A673 (cell line): Measurements from ENCODE around the gene XYLB. TPM values are rescaled to one million over a fixed set of nuclear protein-coding genes. Genes with fewer than 3 reads are reported as not detected.

ENCODE experiments used
- BruUV-seq: library from RNA; stranded (reverse); fragments of 400-500 nt; replicated peaks from 2 replicates; lab custom pipeline; 2021; lab: Mats Ljungman, UMichigan
- CTCF ChIA-PET: fragments of 300-600 bp; sonication (Branson Sonifier 250); formaldehyde crosslinking; loops from one replicate; lab custom pipeline; 2022; ENCODE audit warnings: antibody characterized with exemption; lab: Charles Lee
- POLR2A ChIA-PET: fragments of 300-600 bp; sonication (Branson Sonifier 250); formaldehyde crosslinking; loops from one replicate; lab custom pipeline; 2022; ENCODE audit warnings: antibody characterized with exemption; ENCODE audit not compliant: low non-redundant PET; lab: Charles Lee
- DNase-seq: peaks from one replicate; pipeline ENCODE4 v3.0.0-alpha.2; 2015; ENCODE audit warnings: low spot score
- H3K27ac ChIP-seq: fragments of 200-600 bp; sonication (generic); 2 replicates; pipeline ENCODE4 v1.5.1; 2016; ENCODE audit warnings: mixed run types, low read depth, mild to moderate bottlenecking, mixed read lengths, antibody characterized with exemption, low read length; ENCODE audit not compliant: poor library complexity, severe bottlenecking
- H3K27me3 ChIP-seq: fragments of 200-600 bp; sonication (generic); replicated peaks from 2 replicates; pipeline ENCODE4 v1.6.1; 2017; ENCODE audit warnings: mixed run types, low read depth, mild to moderate bottlenecking, mixed read lengths, antibody characterized with exemption, low read length; ENCODE audit not compliant: insufficient read depth, poor library complexity
- H3K36me3 ChIP-seq: fragments of 200-600 bp; sonication (generic); 2 replicates; pipeline ENCODE4 v1.6.1; 2016; ENCODE audit warnings: mixed run types, mild to moderate bottlenecking, mixed read lengths, antibody characterized with exemption, low read length; ENCODE audit not compliant: insufficient read depth, poor library complexity, severe bottlenecking
- H3K4me1 ChIP-seq: fragments of 200-600 bp; sonication (generic); 2 replicates; pipeline ENCODE4 v1.6.1; 2017; ENCODE audit warnings: mixed run types, mild to moderate bottlenecking, mixed read lengths, antibody characterized with exemption, low read length; ENCODE audit not compliant: insufficient read depth, poor library complexity, severe bottlenecking
- H3K4me3 ChIP-seq: fragments of 200-600 bp; sonication (generic); 2 replicates; pipeline ENCODE4 v1.5.1; 2016; ENCODE audit warnings: low read depth, mixed run types, mild to moderate bottlenecking, mixed read lengths, low read length; ENCODE audit not compliant: poor library complexity, severe bottlenecking
- H3K9me3 ChIP-seq: fragments of 200-600 bp; sonication (generic); 2 replicates; pipeline ENCODE4 v1.6.1; 2016; ENCODE audit warnings: mixed run types, low read depth, mild to moderate bottlenecking, mixed read lengths, antibody characterized with exemption, low read length; ENCODE audit not compliant: poor library complexity, severe bottlenecking
- CTCF ChIP-seq: fragments of 300-800, 200-600 bp; sonication (generic); conservative IDR thresholded peaks from 2 replicates; pipeline ENCODE4 v1.5.1; 2017; ENCODE audit warnings: low read depth, mild to moderate bottlenecking, antibody characterized with exemption, low read length, moderate library complexity, mixed read lengths
- EZH2 ChIP-seq: fragments of 200-600 bp; sonication (generic); IDR thresholded peaks from 2 replicates; pipeline ENCODE4 v1.6.1; 2017; ENCODE audit warnings: borderline replicate concordance, low read depth, mild to moderate bottlenecking, mixed read lengths, antibody characterized with exemption, low read length; ENCODE audit not compliant: poor library complexity, severe bottlenecking
- intact Hi-C: fragments of 100-400 bp; cut with micrococcal nuclease; formaldehyde crosslinking; loops from one replicate; pipeline ENCODE4 v1.10.0; 2022; ENCODE audit not compliant: unreplicated experiment
- total RNA-seq: library from RNA; stranded (reverse); gene quantifications from 2 replicates; pipeline ENCODE4 v1.2.3, GENCODE V29; 2021

XYLB gene
- total RNA-seq, 1 experiment from 2014 or later, result 3.6 TPM

- POLR2A ChIA-PET, result no interaction called here
- Histone ChIP-seq H3K4me1 (no peaks in the 10 kb centered on the region), H3K9me3 (no peaks in the 10 kb centered on the region), H3K4me3 (peak within 1 kb of the TSS; percentile 63), H3K27me3 (no peaks in the 10 kb centered on the region), H3K27ac (peak within 1 kb of the TSS; percentile 87), H3K36me3 (no peaks in the 10 kb centered on the region)
- no TSS peak for BruUV-seq
- TF ChIP-seq CTCF (no peak), EZH2 (no peak)
- peak; percentile 79 for DNase-seq
- intact Hi-C loops, result no loop called here
- CTCF ChIA-PET, result no interaction called here
Measured at GRCh38 chr3:38453075-38453912, 106.7 kb downstream of the XYLB start, which contains the start of gene ACVR2B. Gene ACVR2B, plus strand, starts transcription at chr3:38453890. Its CDS starts 433 bp downstream, at chr3:38454323.

GRCh38 chr3:38453913-38454177, 107.3 kb downstream of the XYLB start:
- ChIA-PET POLR2A (no interaction called here), CTCF (no interaction called here)
- no peaks in the 10 kb centered on the region for H3K27me3 ChIP-seq
- peak overlapping the region; percentile 87 for H3K27ac ChIP-seq
- peak overlapping the region; percentile 63 for H3K4me3 ChIP-seq
- DNase-seq, result no peak
- no peaks in the 10 kb centered on the region for H3K4me1 ChIP-seq
- no peaks in the 10 kb centered on the region for H3K9me3 ChIP-seq
- BruUV-seq, result no TSS peak
- H3K36me3 ChIP-seq, result no peaks in the 10 kb centered on the region
- TF ChIP-seq EZH2 (no peak), CTCF (no peak)
- intact Hi-C loops, result no loop called here

GRCh38 chr3:38454178-38454883, 107.7 kb downstream of the XYLB start:
- intact Hi-C loops, result no loop called here
- no peaks in the 10 kb centered on the region for H3K4me1 ChIP-seq
- no peaks in the 10 kb centered on the region for H3K36me3 ChIP-seq
- peak overlapping the region; percentile 63 for H3K4me3 ChIP-seq
- no peaks in the 10 kb centered on the region for H3K27me3 ChIP-seq
- no peaks in the 10 kb centered on the region for H3K9me3 ChIP-seq
- peak; percentile 5 for DNase-seq
- ChIA-PET CTCF (no interaction called here), POLR2A (no interaction called here)
- H3K27ac ChIP-seq, result peak overlapping the region; percentile 87
- BruUV-seq, result no TSS peak
- TF ChIP-seq EZH2, result no peak
- TF ChIP-seq CTCF, result no peak
